Aorta (tissue), 5 donors: Measurements from ENCODE around the gene LRRC27. TPM values are rescaled to one million over a fixed set of nuclear protein-coding genes. Genes with fewer than 3 reads are reported as not detected.

Source experiments
- ATAC-seq: fragments of 200-7000 bp; cut with Tn5 transposase; one replicate; pipeline ENCODE4 v1.9.1; 2022; ENCODE audit warnings: moderate library complexity; ENCODE audit not compliant: low FRiP score
- DNase-seq, 2 donors: peaks; one replicate each; pipeline ENCODE4 v3.0.0-alpha.2; 2020
- H3K27ac ChIP-seq, 2 donors: one replicate each; pipeline ENCODE4 v1.5.1; 2013; ENCODE audit warnings: low read length in 2 of 2, mild to moderate bottlenecking in 2 of 2, moderate library complexity in 2 of 2, control low read depth in 1 of 2, inconsistent platforms in 1 of 2, low read depth in 1 of 2
- H3K27me3 ChIP-seq, 2 donors: one replicate each; pipeline ENCODE4 v1.6.1; 2013; ENCODE audit warnings: control low read depth in 1 of 2, low read length in 1 of 2, mild to moderate bottlenecking in 1 of 2, moderate library complexity in 1 of 2; ENCODE audit not compliant: insufficient read depth in 2 of 2, control insufficient read depth in 1 of 2
- H3K36me3 ChIP-seq, 2 donors: one replicate each; pipeline ENCODE4 v1.6.1; 2013; ENCODE audit warnings: control low read depth in 1 of 2, low read length in 1 of 2, mild to moderate bottlenecking in 1 of 2; ENCODE audit not compliant: insufficient read depth in 2 of 2, control insufficient read depth in 1 of 2
- H3K4me1 ChIP-seq, 2 donors: one replicate each; pipeline ENCODE4 v1.6.1; 2013; ENCODE audit warnings: low read length in 2 of 2, control low read depth in 1 of 2, mild to moderate bottlenecking in 1 of 2, moderate library complexity in 1 of 2; ENCODE audit not compliant: insufficient read depth in 2 of 2, control insufficient read depth in 1 of 2
- H3K4me3 ChIP-seq, 2 donors: one replicate each; pipeline ENCODE4 v1.5.1; 2013; ENCODE audit warnings: low read length in 2 of 2, control low read depth in 1 of 2, mild to moderate bottlenecking in 1 of 2
- H3K9me3 ChIP-seq: one replicate; pipeline ENCODE4 v1.6.1; 2013; ENCODE audit warnings: mild to moderate bottlenecking, low read length; ENCODE audit not compliant: control insufficient read depth
- WGBS, 2 donors: extraction: QIAGEN DNeasy Blood & Tissue Kit; methylation state at CpG; one replicate each; pipeline ENCODE4 v1.1.7; 2013; 5-methylcytosine and 5-hydroxymethylcytosine counted together
- intact Hi-C, 2 donors: fragments of 100-400 bp; cut with DNase I; formaldehyde crosslinking; loops; one replicate each; pipeline versions ENCODE4 v1.14.2 to v1.15.0; 2022
- polyA plus RNA-seq, 2 donors: library from polyadenylated mRNA; stranded (reverse); fragments of 200-250 nt; gene quantifications; one replicate each; pipeline ENCODE4 v1.2.3, GENCODE V29; 2013
- total RNA-seq, 2 donors: library from RNA; stranded (reverse); fragmentation: NEBNext Ultra II Directional; extraction: Animal tissue kit (Norgen Biotek cat#: 25700); gene quantifications; one replicate each; pipeline ENCODE4 v1.2.1, GENCODE V29; 2021
- donor health status: healthy with polysubstance abuse.
- donor health status: Bipolar disorder and iron deficiency.
- donor health status: DM: no; HTN: no; CAD: no.
- donor health status: DM: no; HTN: no; CAD: no.
- donor health status: DM: yes; HTN: yes; CAD: no.

Gene LRRC27
- total and polyA plus RNA-seq, 4 donors: 3.1 to 11.7 (median 6.8) TPM

DNA sequence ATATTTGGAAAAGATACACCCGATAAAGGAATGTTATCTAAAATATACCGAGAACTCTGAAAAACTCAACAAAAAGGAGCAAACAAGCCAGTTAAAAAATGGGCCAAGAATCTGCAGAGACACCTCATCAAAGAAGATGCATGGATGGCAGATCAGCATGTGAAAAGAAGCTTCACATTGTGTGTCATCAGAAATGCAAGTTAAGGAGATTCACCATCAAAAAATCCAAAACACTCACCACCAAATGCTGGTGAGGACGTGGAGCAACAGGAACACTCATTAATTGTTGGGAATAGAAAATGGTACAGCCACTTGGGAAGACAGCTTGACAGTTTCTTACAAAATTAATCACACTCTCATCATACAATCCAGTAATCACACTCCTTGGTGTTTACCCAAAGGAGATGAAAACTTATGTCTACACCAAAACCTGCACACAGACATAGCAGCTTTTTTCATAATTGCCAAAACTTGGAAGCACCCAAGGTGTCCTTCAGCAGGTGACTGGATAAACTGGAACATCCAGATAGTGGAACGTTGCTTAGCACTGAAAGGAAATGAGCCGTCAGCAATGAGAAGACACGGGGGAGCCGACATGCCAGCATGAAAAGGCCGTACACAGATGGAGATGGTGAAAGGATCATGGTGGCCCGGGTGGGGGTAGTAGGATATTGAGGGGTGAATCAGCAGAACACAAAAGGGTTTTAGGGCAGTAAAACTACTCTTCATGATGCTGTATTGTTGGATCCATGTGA is 37.1 kb downstream of the LRRC27 start:
- H3K36me3 ChIP-seq: peaks cover 0 to 2% of the 10 kb centered on the region in 2 donors
- no peaks in the 10 kb centered on the region for H3K9me3 ChIP-seq
- no peaks in the 10 kb centered on the region for H3K27me3 ChIP-seq
- DNase-seq: peak in 1 of 2 donors; percentile 24
- H3K4me1 ChIP-seq: no peaks in the 10 kb centered on the region
- no peak overlapping the region for H3K4me3 ChIP-seq
- H3K27ac ChIP-seq: no peak overlapping the region
- 82 to 85% methylated on average over 9 of the region's 9 CpGs for WGBS, 2 donors
- intact Hi-C loops: no loop called here
- ATAC-seq: no peak

DNA sequence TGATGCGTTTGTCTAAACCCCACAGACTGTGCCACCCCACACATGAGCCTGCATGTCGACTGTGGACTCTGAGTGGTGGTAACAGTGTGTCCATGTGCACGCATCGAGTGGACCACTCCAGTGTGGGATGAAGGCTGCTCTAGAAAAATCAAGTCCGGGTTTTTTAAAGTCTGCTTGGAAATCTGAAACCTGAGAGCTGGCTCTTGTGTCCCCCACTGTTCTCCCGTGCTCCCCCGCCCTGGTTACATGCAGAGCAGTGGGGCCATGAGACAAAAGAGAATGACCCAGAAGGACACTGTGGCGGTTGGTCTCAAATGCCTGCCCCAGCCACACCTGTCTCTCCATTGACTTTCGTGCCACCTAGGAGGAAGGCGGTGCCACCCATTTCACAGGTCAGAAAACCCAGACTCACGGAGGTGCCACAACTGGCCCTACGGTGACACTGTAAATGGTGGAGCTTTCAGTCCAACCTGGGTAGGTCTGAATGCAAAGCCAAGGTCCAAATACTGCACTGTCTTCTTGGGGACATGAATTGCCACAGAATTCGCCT is 37.7 kb downstream of the LRRC27 start:
- peak; percentile 18 to 65 for DNase-seq
- no peak for ATAC-seq

DNA sequence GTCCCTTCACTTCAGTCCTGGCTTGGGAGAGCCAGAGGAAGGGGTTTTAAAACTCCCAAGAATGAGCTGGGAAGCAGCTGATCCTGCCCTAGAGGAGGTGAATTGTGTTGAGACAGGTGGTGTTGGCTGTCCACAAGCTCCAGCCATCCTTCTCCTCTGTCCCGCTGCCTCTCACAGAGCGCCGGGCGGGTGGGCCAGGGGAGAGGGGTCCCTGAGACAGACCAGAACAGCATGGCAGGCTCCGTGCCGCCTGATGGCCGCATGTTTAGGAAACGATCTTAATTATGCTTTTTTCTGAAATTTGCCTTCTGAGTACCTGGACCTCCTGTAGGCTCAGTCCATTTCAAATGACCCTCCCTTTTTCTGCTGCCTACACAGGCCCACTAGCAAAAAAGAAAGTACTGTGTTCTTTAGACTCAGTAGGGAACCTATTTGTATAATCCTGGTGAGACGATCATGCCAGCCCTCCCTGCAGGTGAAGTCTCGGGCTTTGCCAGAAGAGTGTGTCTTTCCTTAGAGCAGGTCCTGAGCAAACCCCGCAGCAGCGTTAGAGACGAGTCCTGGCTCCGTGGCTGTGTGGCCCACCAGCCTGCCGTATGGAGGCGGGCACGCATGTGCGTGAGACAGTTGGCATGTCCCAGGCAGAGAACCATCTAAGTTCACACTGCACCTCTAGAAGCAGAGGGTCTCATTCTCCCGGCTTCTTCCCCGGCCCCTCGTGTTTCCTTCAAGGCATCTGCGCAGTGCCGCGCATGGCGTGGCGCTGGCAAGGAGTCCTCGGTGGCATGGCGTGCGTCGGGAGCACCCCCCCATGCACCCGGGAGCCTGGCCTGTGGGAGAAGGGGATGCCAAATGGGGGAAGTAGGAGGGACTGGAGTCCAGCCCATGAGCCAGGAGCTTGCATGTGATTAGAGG is 38.7 kb downstream of the LRRC27 start:
- intact Hi-C loops: no loop called here
- Histone ChIP-seq H3K27me3 (no peaks in the 10 kb centered on the region), H3K4me1 (no peaks in the 10 kb centered on the region), H3K36me3 (peaks cover 0 to 2% of the 10 kb centered on the region in 2 donors), H3K4me3 (no peak overlapping the region), H3K9me3 (no peaks in the 10 kb centered on the region), H3K27ac (no peak overlapping the region)
- WGBS, 2 donors: 94 to 95% methylated on average over 29 to 31 of the region's 31 CpGs
- DNase-seq (peak; percentile 29 to 65), ATAC-seq (no peak)

More for the DNA sequence above, 37.7 kb downstream of the LRRC27 start:
- H3K27me3 ChIP-seq: no peaks in the 10 kb centered on the region
- H3K4me3 ChIP-seq: no peak overlapping the region
- WGBS, 2 donors: 90 to 93% methylated on average over 13 of the region's 13 CpGs
- intact Hi-C loops: no loop called here
- no peaks in the 10 kb centered on the region for H3K4me1 ChIP-seq
- H3K27ac ChIP-seq: no peak overlapping the region
- H3K9me3 ChIP-seq: no peaks in the 10 kb centered on the region
- peaks cover 0 to 2% of the 10 kb centered on the region in 2 donors for H3K36me3 ChIP-seq

DNA sequence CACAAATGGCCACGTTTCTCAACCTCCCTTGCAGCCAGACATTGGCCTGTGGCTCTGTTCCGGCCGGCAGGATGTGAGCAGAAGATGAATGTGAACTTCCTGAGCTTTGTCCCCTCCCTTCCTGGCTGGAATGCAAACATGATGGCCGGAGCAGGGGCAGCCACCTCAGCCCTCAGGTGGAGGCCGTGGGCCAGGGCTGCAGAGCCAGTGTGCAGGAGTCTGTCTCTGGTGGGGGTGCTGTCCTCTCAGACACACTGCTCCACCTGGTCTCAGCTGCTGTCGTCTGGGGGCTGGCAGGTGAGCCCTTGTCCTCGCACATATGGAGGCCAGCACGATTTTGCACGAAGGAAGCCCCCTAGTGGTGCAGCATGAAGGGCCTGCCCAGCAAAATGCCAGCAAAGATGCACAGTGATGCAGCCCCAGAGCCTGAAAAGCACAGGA is 39.7 kb downstream of the LRRC27 start:
- DNase-seq (peak in 1 of 2 donors; percentile 26), ATAC-seq (no peak)
- 83 to 87% methylated on average over 9 of the region's 9 CpGs for WGBS, 2 donors
- Histone ChIP-seq H3K4me3 (no peak overlapping the region), H3K36me3 (no peaks in the 10 kb centered on the region), H3K9me3 (no peaks in the 10 kb centered on the region), H3K27me3 (no peaks in the 10 kb centered on the region), H3K27ac (no peak overlapping the region), H3K4me1 (no peaks in the 10 kb centered on the region)
- intact Hi-C loops: no loop called here

DNA sequence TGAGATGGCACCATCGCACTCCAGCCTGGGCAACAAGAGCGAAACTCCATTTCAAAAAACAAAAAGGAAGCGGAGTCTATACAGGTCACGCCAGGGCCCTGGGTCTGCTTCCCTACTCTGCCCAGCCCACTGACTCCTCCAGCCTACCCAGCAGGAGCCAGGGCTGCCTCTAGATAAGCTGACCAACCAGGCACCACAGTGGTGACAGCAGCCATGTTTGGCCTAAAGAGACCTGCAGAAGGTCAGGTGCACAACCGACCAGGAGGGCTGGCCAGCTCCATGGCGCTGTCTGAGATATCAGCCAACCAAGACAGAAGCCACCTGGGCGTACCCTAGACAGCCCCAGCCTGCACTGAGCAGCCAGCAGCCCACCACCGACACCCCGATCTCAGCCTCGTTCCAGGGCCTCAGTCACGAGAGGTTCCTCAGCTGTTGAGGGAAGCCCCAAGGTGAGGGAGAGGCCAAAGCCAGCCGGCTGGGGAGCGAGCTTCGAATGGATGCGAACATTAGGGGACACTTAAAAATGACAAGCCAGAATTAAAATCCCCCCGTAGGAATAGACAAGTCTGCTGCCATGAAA is 40.6 kb downstream of the LRRC27 start:
- WGBS, 2 donors: 93 to 94% methylated on average over 16 of the region's 16 CpGs
- ATAC-seq (no peak), DNase-seq (peak; percentile 38 to 42)
- no peak overlapping the region for H3K27ac ChIP-seq
- H3K4me1 ChIP-seq: no peaks in the 10 kb centered on the region
- H3K9me3 ChIP-seq: no peaks in the 10 kb centered on the region
- intact Hi-C loops: no loop called here
- H3K4me3 ChIP-seq: no peak overlapping the region
- H3K36me3 ChIP-seq: no peaks in the 10 kb centered on the region
- H3K27me3 ChIP-seq: no peaks in the 10 kb centered on the region

DNA sequence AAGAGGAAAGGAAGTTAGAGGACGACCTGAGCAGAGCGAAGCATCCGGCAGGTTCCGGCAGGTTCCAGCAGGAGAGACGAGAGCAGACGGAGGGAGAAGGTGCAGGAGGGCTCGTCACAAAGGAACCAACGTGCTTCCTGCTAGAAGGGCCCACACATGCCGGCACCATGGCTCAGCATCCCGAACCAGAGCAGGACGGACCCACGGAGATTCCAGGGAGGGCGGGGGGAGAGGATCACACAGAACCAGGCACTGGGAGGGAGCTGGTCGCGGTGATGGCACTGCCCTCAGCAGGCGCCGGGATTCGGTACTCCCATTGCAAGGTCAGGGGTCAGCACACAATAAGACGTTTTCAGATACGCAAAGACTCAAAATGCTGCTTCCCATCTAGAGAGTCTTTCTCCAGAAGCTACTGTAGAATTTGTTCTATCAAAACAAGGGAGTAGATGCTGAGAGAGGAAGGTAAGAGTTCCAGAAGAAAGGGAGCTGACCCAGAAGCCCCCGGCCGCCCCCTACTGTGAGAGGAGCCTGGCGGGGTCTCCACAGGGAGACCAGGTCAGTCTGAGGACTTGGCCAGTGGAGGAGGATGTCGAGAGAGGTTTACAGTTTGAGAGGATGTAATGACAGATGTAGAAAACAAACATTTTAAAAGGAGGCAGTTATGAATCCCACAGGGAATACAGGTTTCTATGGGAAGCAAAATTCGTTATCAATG is 41.4 kb downstream of the LRRC27 start:
- 87 to 90% methylated on average over 25 of the region's 25 CpGs for whole genome bisulfite sequencing, 2 donors
- no peaks in the 10 kb centered on the region for H3K9me3 ChIP-seq
- H3K27me3 ChIP-seq: no peaks in the 10 kb centered on the region
- H3K27ac ChIP-seq: no peak overlapping the region
- peak; percentile 32 to 65 for DNase-seq
- ATAC-seq: no peak
- no peaks in the 10 kb centered on the region for H3K36me3 ChIP-seq
- intact Hi-C loops: no loop called here
- H3K4me3 ChIP-seq: no peak overlapping the region
- no peaks in the 10 kb centered on the region for H3K4me1 ChIP-seq

DNA sequence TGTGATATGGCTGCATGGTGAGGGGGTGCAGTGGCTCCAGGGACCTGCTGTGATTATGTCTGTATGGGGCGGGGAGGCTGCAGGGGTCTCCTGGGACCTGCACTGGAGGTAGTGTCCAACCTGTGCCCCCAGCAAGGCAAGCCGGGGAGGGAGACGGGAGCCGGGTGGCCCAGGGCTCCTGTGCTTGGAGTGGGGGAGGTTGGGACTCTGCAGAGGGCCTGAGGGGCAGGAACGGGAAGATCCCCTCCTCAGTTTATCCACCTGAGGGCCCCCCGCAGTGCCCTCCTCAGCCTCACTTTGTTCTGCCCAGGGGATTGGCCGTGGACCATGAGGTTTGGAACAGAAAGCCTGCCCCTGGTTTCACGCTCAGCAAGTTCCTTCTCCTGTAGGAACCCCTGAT is 42.2 kb downstream of the LRRC27 start:
- Histone ChIP-seq H3K27me3 (no peaks in the 10 kb centered on the region), H3K27ac (no peak overlapping the region), H3K4me1 (no peaks in the 10 kb centered on the region), H3K9me3 (no peaks in the 10 kb centered on the region), H3K36me3 (no peaks in the 10 kb centered on the region), H3K4me3 (no peak overlapping the region)
- intact Hi-C loops: no loop called here
- peak; percentile 32 to 63 for DNase-seq
- no peak for ATAC-seq
- WGBS, 2 donors: 84 to 92% methylated on average over 7 to 8 of the region's 8 CpGs

DNA sequence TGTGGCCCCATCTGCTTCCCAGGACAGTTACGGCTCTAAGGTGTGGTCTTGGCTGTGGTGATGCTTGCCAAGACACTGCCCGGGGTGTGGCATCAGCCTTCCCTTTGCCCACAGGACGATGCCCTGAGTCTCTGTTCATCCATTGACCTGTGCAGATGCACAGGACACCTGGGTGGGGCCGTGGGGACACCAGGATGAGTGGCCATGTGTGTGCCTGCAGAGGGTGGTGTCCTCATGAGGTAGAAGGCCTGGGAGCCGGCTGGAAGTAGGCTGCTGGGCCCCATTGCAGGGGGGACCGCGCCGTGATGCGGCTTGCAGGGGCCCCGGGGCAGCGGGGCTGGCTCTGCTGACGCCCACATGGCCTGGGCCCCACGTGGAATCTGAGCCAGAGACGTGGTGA is 42.6 kb downstream of the LRRC27 start:
- H3K4me1 ChIP-seq: no peaks in the 10 kb centered on the region
- no peaks in the 10 kb centered on the region for H3K36me3 ChIP-seq
- ATAC-seq: peak; percentile 38
- H3K27me3 ChIP-seq: no peaks in the 10 kb centered on the region
- intact Hi-C loops: no loop called here
- no peak overlapping the region for H3K27ac ChIP-seq
- no peak overlapping the region for H3K4me3 ChIP-seq
- DNase-seq: peak in 1 of 2 donors; percentile 41
- no peaks in the 10 kb centered on the region for H3K9me3 ChIP-seq
- 89 to 91% methylated on average over 14 of the region's 14 CpGs for WGBS, 2 donors
